ENCODE measurements around the gene DNAH14. TPM values are rescaled to one million over a fixed set of nuclear protein-coding genes. Genes with fewer than 3 reads are reported as not detected.

Gene DNAH14
- total RNA-seq, 2 experiments from 2014 or later, result 0.27 to 0.34 TPM

DNA sequence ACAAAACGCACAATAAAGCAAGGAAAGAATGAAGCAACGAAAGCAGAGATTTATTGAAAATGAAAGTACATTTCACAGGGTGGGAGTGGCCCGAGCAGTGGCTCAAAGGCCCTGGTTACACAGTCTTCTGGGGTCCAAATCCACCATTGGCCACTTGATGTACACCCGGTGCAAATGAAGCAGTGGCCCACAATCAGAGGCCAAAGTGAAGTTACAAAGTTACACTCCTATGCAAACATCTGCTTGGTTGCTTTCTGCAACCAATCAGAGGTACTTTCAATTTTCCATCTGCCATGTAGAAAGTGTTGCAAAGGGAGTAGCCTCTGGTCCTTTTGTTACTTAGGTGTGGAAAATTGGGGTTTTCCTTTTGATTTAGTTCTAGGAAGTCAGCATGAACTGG lies 10.0 kb upstream of the DNAH14 start:
- Mint-ChIP-seq H3K27me3 (peaks cover 21% of the 10 kb centered on the region), H3K4me3 (no peak overlapping the region), H3K4me1 (ENCODE audit: low read depth) (no peaks in the 10 kb centered on the region), H3K36me3 (ENCODE audit: low read depth) (no peaks in the 10 kb centered on the region), H3K9me3 (no peaks in the 10 kb centered on the region), H3K27ac (no peak overlapping the region)
- ChIA-PET CTCF (no interaction called here), POLR2A (no interaction called here)
- TF ChIP-seq, protein P1, sequence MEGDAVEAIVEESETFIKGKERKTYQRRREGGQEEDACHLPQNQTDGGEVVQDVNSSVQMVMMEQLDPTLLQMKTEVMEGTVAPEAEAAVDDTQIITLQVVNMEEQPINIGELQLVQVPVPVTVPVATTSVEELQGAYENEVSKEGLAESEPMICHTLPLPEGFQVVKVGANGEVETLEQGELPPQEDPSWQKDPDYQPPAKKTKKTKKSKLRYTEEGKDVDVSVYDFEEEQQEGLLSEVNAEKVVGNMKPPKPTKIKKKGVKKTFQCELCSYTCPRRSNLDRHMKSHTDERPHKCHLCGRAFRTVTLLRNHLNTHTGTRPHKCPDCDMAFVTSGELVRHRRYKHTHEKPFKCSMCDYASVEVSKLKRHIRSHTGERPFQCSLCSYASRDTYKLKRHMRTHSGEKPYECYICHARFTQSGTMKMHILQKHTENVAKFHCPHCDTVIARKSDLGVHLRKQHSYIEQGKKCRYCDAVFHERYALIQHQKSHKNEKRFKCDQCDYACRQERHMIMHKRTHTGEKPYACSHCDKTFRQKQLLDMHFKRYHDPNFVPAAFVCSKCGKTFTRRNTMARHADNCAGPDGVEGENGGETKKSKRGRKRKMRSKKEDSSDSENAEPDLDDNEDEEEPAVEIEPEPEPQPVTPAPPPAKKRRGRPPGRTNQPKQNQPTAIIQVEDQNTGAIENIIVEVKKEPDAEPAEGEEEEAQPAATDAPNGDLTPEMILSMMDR (IDR thresholded peaks at IDR 0.05), result no peak
- intact Hi-C loops (cut with DNase I, micrococcal nuclease), result no loop called here
- Histone ChIP-seq H3K4me1 (ENCODE audit: insufficient read depth, low read length) (no peaks in the 10 kb centered on the region), H3K4me3 (ENCODE audit: low read length) (no peak overlapping the region), H3K27me3 (ENCODE audit: control insufficient read depth in 1 of 2, insufficient read depth in 2 of 2, low read length in 2 of 2) (peaks cover 0 to 5% of the 10 kb centered on the region in 2 experiments), H3K36me3 (ENCODE audit: insufficient read depth, low read length) (no peaks in the 10 kb centered on the region), H3K9me3 (ENCODE audit: control insufficient read depth in 1 of 2, insufficient read depth in 1 of 2, low read length in 2 of 2) (peaks cover 1 to 13% of the 10 kb centered on the region in 2 experiments), H3K27ac (ENCODE audit: low read depth in 1 of 2, low read length in 2 of 2) (no peak overlapping the region)
- DNase-seq (no peak), ATAC-seq (ENCODE audit: poor library complexity) (no peak)

DNA sequence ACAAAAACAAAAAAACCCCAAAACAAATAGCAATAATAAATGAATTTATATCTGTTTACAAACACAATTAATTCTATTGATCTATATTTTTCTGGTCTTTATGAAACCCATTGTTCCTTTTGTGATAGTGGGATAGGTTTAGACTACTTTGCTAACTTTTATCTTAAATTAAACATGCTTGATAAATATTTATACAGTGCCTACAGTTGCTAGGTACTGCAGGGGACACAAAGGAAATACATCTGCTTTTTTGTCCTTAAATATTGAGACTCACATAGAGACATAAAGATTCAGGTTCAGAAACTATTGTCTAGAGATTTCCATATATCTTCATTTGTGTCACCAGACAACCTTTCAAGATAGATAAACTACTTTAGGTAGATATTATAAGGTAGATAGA lies 8.5 kb upstream of the DNAH14 start:
- Mint-ChIP-seq H3K4me3 (no peak overlapping the region), H3K27ac (no peak overlapping the region), H3K4me1 (ENCODE audit: low read depth) (no peaks in the 10 kb centered on the region), H3K36me3 (ENCODE audit: low read depth) (no peaks in the 10 kb centered on the region), H3K27me3 (peaks cover 24% of the 10 kb centered on the region), H3K9me3 (no peaks in the 10 kb centered on the region)
- peaks cover 0 to 3% of the 10 kb centered on the region in 2 experiments for H3K9me3 ChIP-seq (ENCODE audit: control insufficient read depth in 1 of 2, insufficient read depth in 1 of 2, low read length in 2 of 2)
- no peak overlapping the region for H3K4me3 ChIP-seq (ENCODE audit: low read length)
- no peaks in the 10 kb centered on the region for H3K36me3 ChIP-seq (ENCODE audit: insufficient read depth, low read length)
- ChIA-PET POLR2A (no interaction called here), CTCF (no interaction called here)
- TF ChIP-seq, protein P1 (IDR thresholded peaks at IDR 0.05), result no peak
- ATAC-seq (ENCODE audit: poor library complexity) (no peak), DNase-seq (no peak)
- H3K27me3 ChIP-seq (ENCODE audit: control insufficient read depth in 1 of 2, insufficient read depth in 2 of 2, low read length in 2 of 2), result peaks cover 0 to 5% of the 10 kb centered on the region in 2 experiments
- no peaks in the 10 kb centered on the region for H3K4me1 ChIP-seq (ENCODE audit: insufficient read depth, low read length)
- H3K27ac ChIP-seq (ENCODE audit: low read depth in 1 of 2, low read length in 2 of 2), result no peak overlapping the region
- intact Hi-C loops (cut with DNase I, micrococcal nuclease), result no loop called here

DNA sequence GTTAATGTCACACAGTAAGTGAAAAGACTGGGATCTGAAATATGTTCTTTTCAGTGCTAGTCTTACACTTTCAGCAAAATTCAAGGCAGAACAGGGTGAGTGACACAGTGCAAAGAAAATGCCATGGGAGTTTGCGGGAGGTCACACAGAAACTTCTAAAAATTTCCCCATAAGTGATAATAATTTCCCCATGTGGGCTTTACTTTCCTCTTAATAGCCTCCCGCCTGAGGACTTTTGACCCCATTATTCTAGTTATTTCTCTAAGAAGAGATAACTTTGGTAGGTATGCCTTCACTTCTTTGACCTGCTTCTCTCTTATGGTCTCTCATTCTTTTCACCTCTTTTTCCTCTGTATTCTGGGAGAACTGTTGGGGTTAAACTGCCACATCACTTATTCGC lies 8.1 kb upstream of the DNAH14 start:
- peaks cover 0 to 5% of the 10 kb centered on the region in 2 experiments for H3K27me3 ChIP-seq (ENCODE audit: control insufficient read depth in 1 of 2, insufficient read depth in 2 of 2, low read length in 2 of 2)
- Mint-ChIP-seq H3K36me3 (ENCODE audit: low read depth) (no peaks in the 10 kb centered on the region), H3K4me3 (no peak overlapping the region), H3K27ac (no peak overlapping the region), H3K9me3 (no peaks in the 10 kb centered on the region), H3K27me3 (peaks cover 28% of the 10 kb centered on the region), H3K4me1 (ENCODE audit: low read depth) (no peaks in the 10 kb centered on the region)
- TF ChIP-seq, protein P1 (IDR thresholded peaks at IDR 0.05), result no peak
- intact Hi-C loops (cut with DNase I, micrococcal nuclease), result no loop called here
- no peaks in the 10 kb centered on the region for H3K4me1 ChIP-seq (ENCODE audit: insufficient read depth, low read length)
- no peak for ATAC-seq (ENCODE audit: poor library complexity)
- no peak overlapping the region for H3K27ac ChIP-seq (ENCODE audit: low read depth in 1 of 2, low read length in 2 of 2)
- DNase-seq, result no peak
- H3K36me3 ChIP-seq (ENCODE audit: insufficient read depth, low read length), result no peaks in the 10 kb centered on the region
- POLR2A ChIA-PET, result no interaction called here
- H3K4me3 ChIP-seq (ENCODE audit: low read length), result no peak overlapping the region
- CTCF ChIA-PET, result no interaction called here
- no peaks in the 10 kb centered on the region for H3K9me3 ChIP-seq (ENCODE audit: control insufficient read depth in 1 of 2, insufficient read depth in 1 of 2, low read length in 2 of 2)

Data from CD4-positive, alpha-beta T cell (primary cell).